ENCODE measurements around the gene TCTN3. TPM values are rescaled to one million over a fixed set of nuclear protein-coding genes. Genes with fewer than 3 reads are reported as not detected.

Gene TCTN3, protein sequence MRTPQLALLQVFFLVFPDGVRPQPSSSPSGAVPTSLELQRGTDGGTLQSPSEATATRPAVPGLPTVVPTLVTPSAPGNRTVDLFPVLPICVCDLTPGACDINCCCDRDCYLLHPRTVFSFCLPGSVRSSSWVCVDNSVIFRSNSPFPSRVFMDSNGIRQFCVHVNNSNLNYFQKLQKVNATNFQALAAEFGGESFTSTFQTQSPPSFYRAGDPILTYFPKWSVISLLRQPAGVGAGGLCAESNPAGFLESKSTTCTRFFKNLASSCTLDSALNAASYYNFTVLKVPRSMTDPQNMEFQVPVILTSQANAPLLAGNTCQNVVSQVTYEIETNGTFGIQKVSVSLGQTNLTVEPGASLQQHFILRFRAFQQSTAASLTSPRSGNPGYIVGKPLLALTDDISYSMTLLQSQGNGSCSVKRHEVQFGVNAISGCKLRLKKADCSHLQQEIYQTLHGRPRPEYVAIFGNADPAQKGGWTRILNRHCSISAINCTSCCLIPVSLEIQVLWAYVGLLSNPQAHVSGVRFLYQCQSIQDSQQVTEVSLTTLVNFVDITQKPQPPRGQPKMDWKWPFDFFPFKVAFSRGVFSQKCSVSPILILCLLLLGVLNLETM
- 10 to 100 TPM; 15.5 to 24.3 (median 19.1) TPM for total RNA-seq
- long read RNA-seq, partial matches to known transcripts = 0 of 4 reads
- long read RNA-seq, other reads (novel, unspliced or antisense) = 0 of 4 reads

DNA sequence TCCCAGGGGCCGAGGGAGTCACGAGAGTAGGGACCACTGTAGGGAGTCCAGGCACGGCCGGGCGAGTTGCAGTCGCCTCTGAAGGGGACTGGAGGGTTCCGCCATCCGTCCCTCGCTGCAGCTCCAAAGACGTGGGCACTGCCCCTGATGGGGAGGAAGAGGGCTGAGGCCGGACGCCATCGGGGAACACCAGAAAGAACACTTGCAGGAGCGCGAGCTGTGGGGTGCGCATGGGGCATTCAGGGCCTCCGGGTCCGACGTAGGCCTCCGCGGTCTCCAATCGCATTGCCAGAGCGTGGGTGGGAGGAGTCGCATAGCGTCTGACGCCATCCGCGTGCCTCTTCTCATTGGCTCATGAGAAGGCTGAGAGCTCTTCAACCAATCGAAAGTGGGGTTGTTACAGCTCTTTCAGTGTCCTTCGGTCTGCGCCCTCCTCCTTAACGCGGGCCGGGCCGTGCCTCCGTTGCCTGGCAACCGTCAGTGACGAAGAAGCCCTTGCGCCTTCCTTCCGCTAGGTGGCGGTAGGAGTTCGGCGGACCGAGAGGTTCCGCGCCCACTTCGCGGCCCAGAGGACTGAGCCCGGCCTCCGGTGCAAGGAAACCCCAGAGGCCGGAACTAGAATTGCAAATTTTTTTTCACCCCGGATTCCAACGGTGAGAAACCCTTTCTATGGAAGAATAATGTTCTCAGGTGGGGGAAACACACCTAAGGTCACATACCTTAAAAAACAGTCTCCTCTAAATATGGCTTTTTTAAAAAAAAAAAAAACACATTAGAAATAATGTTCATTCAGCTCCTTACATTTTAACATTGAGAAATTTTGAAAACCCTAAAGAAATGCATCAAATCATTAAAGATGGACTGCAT is at the start of gene TCTN3:
TSS of gene TCTN3 (minus strand) at position 260 of the 867 bp plus-strand sequence. CDS start at position 232, 28 bp downstream.
- DNase-seq (peak; percentile 96 to 98 (median 98)), ATAC-seq (peak; percentile 98 to 100 (median 99))
- Histone ChIP-seq H3K9me3 (no peaks in the 10 kb centered on the region), H3K4me1 (peaks cover 0 to 7% (median 2%) of the 10 kb centered on the region in 4 donors), H3K27ac (peak within 1 kb of the TSS; percentile 20 to 73 (median 70)), H3K4me3 (peak within 1 kb of the TSS; percentile 64 to 92 (median 80)), H3K36me3 (peaks cover 0 to 6% (median 0%) of the 10 kb centered on the region in 4 donors), H3K27me3 (no peaks in the 10 kb centered on the region)
- TF ChIP-seq, protein P1, sequence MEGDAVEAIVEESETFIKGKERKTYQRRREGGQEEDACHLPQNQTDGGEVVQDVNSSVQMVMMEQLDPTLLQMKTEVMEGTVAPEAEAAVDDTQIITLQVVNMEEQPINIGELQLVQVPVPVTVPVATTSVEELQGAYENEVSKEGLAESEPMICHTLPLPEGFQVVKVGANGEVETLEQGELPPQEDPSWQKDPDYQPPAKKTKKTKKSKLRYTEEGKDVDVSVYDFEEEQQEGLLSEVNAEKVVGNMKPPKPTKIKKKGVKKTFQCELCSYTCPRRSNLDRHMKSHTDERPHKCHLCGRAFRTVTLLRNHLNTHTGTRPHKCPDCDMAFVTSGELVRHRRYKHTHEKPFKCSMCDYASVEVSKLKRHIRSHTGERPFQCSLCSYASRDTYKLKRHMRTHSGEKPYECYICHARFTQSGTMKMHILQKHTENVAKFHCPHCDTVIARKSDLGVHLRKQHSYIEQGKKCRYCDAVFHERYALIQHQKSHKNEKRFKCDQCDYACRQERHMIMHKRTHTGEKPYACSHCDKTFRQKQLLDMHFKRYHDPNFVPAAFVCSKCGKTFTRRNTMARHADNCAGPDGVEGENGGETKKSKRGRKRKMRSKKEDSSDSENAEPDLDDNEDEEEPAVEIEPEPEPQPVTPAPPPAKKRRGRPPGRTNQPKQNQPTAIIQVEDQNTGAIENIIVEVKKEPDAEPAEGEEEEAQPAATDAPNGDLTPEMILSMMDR (IDR thresholded peaks at IDR 0.05) = peak; percentile 99 to 100 (median 100)
- TF ChIP-seq POLR2A (IDR thresholded peaks at IDR 0.05) = peak; percentile 63
- intact Hi-C loops (cut with DNase I) = loop anchor here (10.0 kb wide), 1 partner anchor 151 kb away; no protein-coding TSS in a partner anchor
- under 1% methylated on average over 30 of the region's 53 CpGs for WGBS (ENCODE audit: insufficient coverage, low coverage, low lambda C conversion rate, missing lambda C conversion rate)

DNA sequence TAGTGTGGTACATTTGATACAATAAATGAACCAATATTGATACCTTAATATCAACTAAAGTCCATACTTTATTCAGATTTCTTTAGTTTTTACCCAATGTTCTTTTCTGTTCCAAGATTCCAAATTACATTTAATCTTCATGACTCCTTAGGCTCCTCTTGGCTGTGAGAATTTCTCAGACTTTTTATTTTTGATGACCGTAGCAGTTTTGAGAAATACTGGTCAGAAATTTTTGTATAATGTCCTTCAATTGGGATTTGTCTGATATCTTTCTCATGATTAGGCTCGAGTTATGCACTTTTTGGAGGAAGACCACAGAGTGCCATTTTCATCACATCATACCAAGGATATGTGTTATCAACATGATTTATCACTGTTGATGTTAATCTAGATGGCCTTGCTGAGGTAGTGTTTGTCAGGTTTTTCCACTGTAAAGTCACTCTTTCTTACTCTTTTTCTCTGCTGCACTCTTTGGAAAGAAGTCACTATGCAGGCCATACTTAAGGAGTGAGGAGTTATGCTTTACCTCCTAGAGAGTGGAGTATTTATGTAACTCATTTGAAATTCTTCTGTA is 49.3 kb upstream of the TCTN3 start:
- TF ChIP-seq POLR2A (IDR thresholded peaks at IDR 0.05) = no peak
- TF ChIP-seq, protein P1 (IDR thresholded peaks at IDR 0.05) = no peak
- intact Hi-C loops (cut with DNase I) = no loop called here
- no peaks in the 10 kb centered on the region for H3K36me3 ChIP-seq
- 62% methylated on average over 2 of the region's 2 CpGs for WGBS (ENCODE audit: insufficient coverage, low coverage, low lambda C conversion rate, missing lambda C conversion rate)
- H3K4me3 ChIP-seq = no peak overlapping the region
- no peaks in the 10 kb centered on the region for H3K4me1 ChIP-seq
- H3K9me3 ChIP-seq = no peaks in the 10 kb centered on the region
- no peaks in the 10 kb centered on the region for H3K27me3 ChIP-seq
- no peak overlapping the region for H3K27ac ChIP-seq
- ATAC-seq = no peak
- no peak for DNase-seq

DNA sequence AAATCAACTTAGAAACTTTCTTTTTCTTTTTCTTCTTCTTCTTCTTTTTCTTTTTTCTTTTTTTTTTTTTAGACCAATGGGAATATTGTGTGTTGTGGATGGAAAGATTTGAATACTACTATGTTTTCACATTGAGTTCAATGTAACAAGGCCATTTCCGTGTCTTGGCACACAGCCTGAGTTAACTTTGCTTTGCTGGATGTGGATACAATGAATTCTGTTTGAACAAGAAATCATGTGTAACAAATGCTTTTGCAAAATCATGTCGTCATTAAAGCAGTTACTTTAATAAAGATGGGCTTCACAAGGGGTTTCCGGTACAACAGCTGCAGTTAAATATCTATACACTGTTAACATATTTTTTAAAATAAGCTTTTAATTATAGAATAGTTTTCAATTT is 48.8 kb upstream of the TCTN3 start:
- peak; percentile 75 to 83 (median 80) for ATAC-seq
- Histone ChIP-seq H3K27me3 (no peaks in the 10 kb centered on the region), H3K9me3 (no peaks in the 10 kb centered on the region), H3K36me3 (no peaks in the 10 kb centered on the region), H3K27ac (peak overlapping the region in 1 of 3 donors; percentile 12), H3K4me1 (no peaks in the 10 kb centered on the region), H3K4me3 (no peak overlapping the region)
- intact Hi-C loops (cut with DNase I) = no loop called here
- no peak for TF ChIP-seq POLR2A (IDR thresholded peaks at IDR 0.05)
- TF ChIP-seq, protein P1 (IDR thresholded peaks at IDR 0.05) = no peak
- DNase-seq = peak in 2 of 3 donors; percentile 46 to 77
- 28% methylated on average over 3 of the region's 3 CpGs for WGBS (ENCODE audit: insufficient coverage, low coverage, low lambda C conversion rate, missing lambda C conversion rate)
